K562 (cell line): ENCODE results near the gene ANGEL2. TPM values are rescaled to one million over a fixed set of nuclear protein-coding genes. Genes with fewer than 3 reads are reported as not detected.

Source experiments
- ATAC-seq: fragments of 200-7000 bp; cut with Tn5 transposase; 3 replicates; pipeline ENCODE4 v1.9.1; 2020; ENCODE audit warnings: moderate library complexity
- BruUV-seq: library from RNA; stranded (reverse); fragments of 400-500 nt; replicated peaks from 2 replicates; lab custom pipeline; 2021; lab: Mats Ljungman, UMichigan
- CTCF ChIA-PET: fragments of 300-600 bp; formaldehyde crosslinking; extraction: SDS; loops from one replicate; lab custom pipeline; 2021; ENCODE audit warnings: low intra/inter-chr PET ratio; lab: Yijun Ruan, JAX
- POLR2A ChIA-PET: fragments of 300-600, 350-650 bp; sonication (Branson Sonifier 250); formaldehyde crosslinking; extraction: SDS; loops from one replicate; lab custom pipeline; 2021; ENCODE audit warnings: antibody characterized with exemption, inconsistent platforms; lab: Yijun Ruan, JAX
- DNase-seq, 4 experiments: peaks; one replicate each; pipeline versions ENCODE4 v3.0.0 to v3.0.0-alpha.2; 2011 to 2018; ENCODE audit warnings: low spot score in 3 of 4, mixed read lengths in 3 of 4; ENCODE audit errors: extremely low read depth in 1 of 4
- FAIRE-seq: peaks from 2 replicates; lab custom pipeline; 2011; peaks lifted over from hg19 to GRCh38; lab: Jason Lieb, UNC
- H2AFZ ChIP-seq: 2 replicates; pipeline ENCODE4 v1.6.0; 2011; ENCODE audit warnings: low read depth, low read length, control low read depth, inconsistent platforms
- H3K27ac ChIP-seq: fragments of 200-600 bp; 3 replicates; pipeline ENCODE4 v1.8.0; 2011; ENCODE audit warnings: low read depth, mild to moderate bottlenecking, control low read depth, inconsistent platforms, low read length, moderate library complexity, mixed read lengths; ENCODE audit errors: extremely low read depth
- H3K27me3 ChIP-seq, 2 experiments: fragments of 300-600 bp in 1 of 2; 2 replicates in 1 of 2; 3 replicates in 1 of 2; pipeline versions ENCODE4 v1.6.0 to v1.8.0; 2011; ENCODE audit warnings: inconsistent platforms in 2 of 2, low read length in 2 of 2, mild to moderate bottlenecking in 1 of 2, mixed read lengths in 1 of 2, moderate library complexity in 1 of 2; ENCODE audit not compliant: control insufficient read depth in 2 of 2, insufficient read depth in 2 of 2
- H3K36me3 ChIP-seq: fragments of 300-600 bp; 3 replicates; pipeline ENCODE4 v1.8.0; 2011; ENCODE audit warnings: mild to moderate bottlenecking, low read length, inconsistent platforms; ENCODE audit not compliant: control insufficient read depth, insufficient read depth
- H3K4me1 ChIP-seq, 2 experiments: fragments of 200-600 bp in 1 of 2; replicated peaks in 1 of 2; 2 replicates in 1 of 2; 3 replicates in 1 of 2; pipeline versions ENCODE4 v1.5.1 to v1.8.0; 2011; ENCODE audit warnings: inconsistent platforms in 2 of 2, low read length in 2 of 2, mild to moderate bottlenecking in 1 of 2, mixed read lengths in 1 of 2, moderate library complexity in 1 of 2; ENCODE audit not compliant: control insufficient read depth in 2 of 2, insufficient read depth in 2 of 2
- H3K4me2 ChIP-seq: 2 replicates; pipeline ENCODE4 v1.6.1; 2011; ENCODE audit warnings: low read length, control low read depth, inconsistent platforms, mixed read lengths; ENCODE audit not compliant: insufficient read depth
- H3K4me3 ChIP-seq: fragments of 200-600 bp; sonication (generic), shearing (Covaris generic); 2 replicates; pipeline ENCODE4 v1.5.1; 2016; ENCODE audit warnings: control low read depth, inconsistent platforms
- H3K79me2 ChIP-seq: fragments of 200-600 bp; 3 replicates; pipeline ENCODE4 v1.8.0; 2011; ENCODE audit warnings: low read length, inconsistent platforms; ENCODE audit not compliant: control insufficient read depth, insufficient read depth
- H3K9ac ChIP-seq, 2 experiments: 2 replicates each; pipeline versions ENCODE4 v1.6.0 to v1.6.1; 2011; ENCODE audit warnings: low read depth in 2 of 2, low read length in 2 of 2, control low read depth in 1 of 2, inconsistent platforms in 1 of 2, mild to moderate bottlenecking in 1 of 2, mixed read lengths in 1 of 2; ENCODE audit not compliant: insufficient read depth in 1 of 2
- H3K9me1 ChIP-seq: one replicate; pipeline ENCODE4 v1.6.0; 2011; ENCODE audit warnings: inconsistent platforms, mild to moderate bottlenecking, low read length, moderate library complexity; ENCODE audit not compliant: control insufficient read depth, insufficient read depth
- H3K9me3 ChIP-seq: replicated peaks from 2 replicates; pipeline ENCODE4 v1.5.1; 2011; ENCODE audit warnings: low read depth, low read length, inconsistent platforms; ENCODE audit not compliant: control insufficient read depth, insufficient read depth
- H4K20me1 ChIP-seq: replicated peaks from 2 replicates; pipeline ENCODE4 v1.6.1; 2011; ENCODE audit warnings: low read length, inconsistent platforms, mixed read lengths; ENCODE audit not compliant: control insufficient read depth, insufficient read depth
- ATF3 ChIP-seq, 2 experiments: fragments of 450-650 bp in 1 of 2; sonication (generic) in 1 of 2; formaldehyde crosslinking in 1 of 2; IDR thresholded peaks in 1 of 2; conservative IDR thresholded peaks in 1 of 2; 2 replicates each; pipeline versions ENCODE4 v1.6.1 to v1.8.1; 2016 to 2023; ENCODE audit warnings: mild to moderate bottlenecking in 2 of 2, moderate library complexity in 2 of 2, inconsistent platforms in 1 of 2, missing genetic modification reagents in 1 of 2
- CBFA2T2 ChIP-seq: fragments of 450-650 bp; conservative IDR thresholded peaks from 2 replicates; pipeline ENCODE4 v1.6.1; 2017; ENCODE audit warnings: mild to moderate bottlenecking
- CBX3 ChIP-seq, 2 experiments: IDR thresholded peaks; 1 replicate in 1 of 2; 2 replicates in 1 of 2; pipeline ENCODE4 v1.6.1; 2012; ENCODE audit warnings: inconsistent platforms in 2 of 2, low read length in 2 of 2, borderline replicate concordance in 1 of 2, control low read depth in 1 of 2
- EP400 ChIP-seq: fragments of 450-650 bp; IDR thresholded peaks from 2 replicates; pipeline ENCODE4 v1.6.1; 2017; ENCODE audit warnings: antibody characterized with exemption, mild to moderate bottlenecking, moderate library complexity
- KDM4B ChIP-seq, 2 experiments: fragments of 450-650 bp in 1 of 2; sonication (generic) in 1 of 2; IDR thresholded peaks; 2 replicates each; pipeline ENCODE4 v1.6.1; 2016 to 2017; ENCODE audit warnings: borderline replicate concordance in 2 of 2, antibody characterized with exemption in 1 of 2, low read depth in 1 of 2, mild to moderate bottlenecking in 1 of 2
- MBD2 ChIP-seq: sonication (generic); IDR thresholded peaks from 2 replicates; pipeline ENCODE4 v1.6.1; 2016; ENCODE audit warnings: low read depth, borderline replicate concordance
- MEIS2 ChIP-seq: fragments of 450-650 bp; IDR thresholded peaks from 2 replicates; pipeline ENCODE4 v1.6.1; 2014; ENCODE audit warnings: mild to moderate bottlenecking; ENCODE audit not compliant: partially characterized antibody
- POLR2A ChIP-seq: fragments of 450-650 bp; conservative IDR thresholded peaks from 2 replicates; pipeline ENCODE4 v1.6.1; 2016
- SAFB2 ChIP-seq: fragments of 200-400 bp; formaldehyde crosslinking; IDR thresholded peaks from 2 replicates; pipeline ENCODE4 v1.6.1; 2018; ENCODE audit warnings: borderline replicate concordance, low read length, low read depth, moderate library complexity; ENCODE audit not compliant: severe bottlenecking
- SRSF3 ChIP-seq: fragments of 200-400 bp; formaldehyde crosslinking; IDR thresholded peaks from 2 replicates; pipeline ENCODE4 v1.6.1; 2016; ENCODE audit warnings: mild to moderate bottlenecking, low read length, moderate library complexity; ENCODE audit not compliant: insufficient read depth
- ZNF444 ChIP-seq: fragments of 250-450 bp; sonication (Bioruptor Pico); IDR thresholded peaks from 2 replicates; pipeline ENCODE4 v1.4.0; 2020; ENCODE audit warnings: mild to moderate bottlenecking, moderate library complexity
- ZNF75A ChIP-seq: fragments of 450-650 bp; formaldehyde crosslinking; IDR thresholded peaks from 2 replicates; pipeline ENCODE4 v1.4.0; 2020; ENCODE audit warnings: mild to moderate bottlenecking
- WGBS: fragments of 100-300 bp; shearing (Covaris generic); methylation state at CpG from one replicate; pipeline ENCODE4 v1.1.6; 2016; ENCODE audit warnings: low coverage, mixed read lengths; ENCODE audit not compliant: insufficient coverage; ENCODE audit errors: missing lambda C conversion rate; 5-methylcytosine and 5-hydroxymethylcytosine counted together
- in situ Hi-C: fragments of 300-500 bp; cut with MboI; formaldehyde crosslinking; loops from 4 replicates; pipeline ENCODE4 v1.15.0; 2018; ENCODE audit warnings: inconsistent platforms, mixed read lengths
- intact Hi-C: fragments of 100-400 bp; cut with micrococcal nuclease; formaldehyde crosslinking; loops from 2 replicates; pipeline ENCODE4 v1.14.2; 2022
- polyA plus RNA-seq, 8 experiments: library from polyadenylated mRNA; depleted of rRNA in 4 of 8; stranded (reverse) in 5 of 8; unstranded in 3 of 8; fragments of >200 nt; fragmentation: Nextera tagmentation in 2 of 8; fragmentation: Illumina TruSeq in 1 of 8; extraction: Ambion mirVana in 2 of 8; extraction: Trizol in 1 of 8; gene quantifications; 2 replicates each; pipeline versions ENCODE4 v1.2.1 to v1.2.3, GENCODE V29; 2011 to 2014; ENCODE audit warnings: inconsistent platforms in 1 of 8, missing spikeins in 1 of 8
- total RNA-seq, 7 experiments: library from RNA; depleted of rRNA in 6 of 7; stranded (reverse); fragments of >200 nt in 6 of 7; fragmentation: Illumina TruSeq in 2 of 7; extraction: Trizol in 2 of 7; gene quantifications; 2 replicates each; pipeline versions ENCODE4 v1.2.1 to v1.2.3, GENCODE V29; 2011 to 2021; ENCODE audit warnings: low replicate concordance in 1 of 7
- TF ChIP-seq, protein P1 (sequence below): sonication (generic); formaldehyde crosslinking; IDR thresholded peaks from 2 replicates; pipeline ENCODE4 v1.8.0; 2022; ENCODE audit warnings: mild to moderate bottlenecking, low read depth, missing genetic modification reagents

The ANGEL2 gene
- total and polyA plus RNA-seq, 9 of the 15 experiments (the other 6 are each of a cell fraction or from before 2014, with no cell fraction given), result 6.8 to 34.6 (median 26.2) TPM

GRCh38 chr1:212974711-212975110, 41.0 kb downstream of the ANGEL2 start (continued):
- no peak for TF ChIP-seq KDM4B (IDR thresholded peaks at IDR 0.05; ENCODE audit: borderline replicate concordance in 2 of 2, low read depth in 1 of 2)

GRCh38 chr1:212973899-212974298, 41.8 kb downstream of the ANGEL2 start:
- Histone ChIP-seq H3K9ac (no peak overlapping the region), H2AFZ (no peak overlapping the region), H3K9me1 (no peaks in the 10 kb centered on the region), H4K20me1 (peaks cover 3% of the 10 kb centered on the region; the same call in 1 of the 2 replicates)
- BruUV-seq, result no TSS peak
- TF ChIP-seq ATF3 (IDR thresholded peaks at IDR 0.05) (no peak), ATF3 (CRISPR knock-in tag; conservative IDR thresholded peaks at IDR 0.05) (no peak), CBFA2T2 (no peak), ZNF444 (CRISPR knock-in tag) (no peak), CBX3 (IDR thresholded peaks at IDR 0.05; ENCODE audit: borderline replicate concordance in 1 of 2, low read length in 2 of 2) (no peak), EP400 (no peak), SAFB2 (no peak), POLR2A (no peak), MEIS2 (no peak), MBD2 (no peak), ZNF75A (CRISPR knock-in tag) (no peak), SRSF3 (no peak)
- TF ChIP-seq, protein P1, sequence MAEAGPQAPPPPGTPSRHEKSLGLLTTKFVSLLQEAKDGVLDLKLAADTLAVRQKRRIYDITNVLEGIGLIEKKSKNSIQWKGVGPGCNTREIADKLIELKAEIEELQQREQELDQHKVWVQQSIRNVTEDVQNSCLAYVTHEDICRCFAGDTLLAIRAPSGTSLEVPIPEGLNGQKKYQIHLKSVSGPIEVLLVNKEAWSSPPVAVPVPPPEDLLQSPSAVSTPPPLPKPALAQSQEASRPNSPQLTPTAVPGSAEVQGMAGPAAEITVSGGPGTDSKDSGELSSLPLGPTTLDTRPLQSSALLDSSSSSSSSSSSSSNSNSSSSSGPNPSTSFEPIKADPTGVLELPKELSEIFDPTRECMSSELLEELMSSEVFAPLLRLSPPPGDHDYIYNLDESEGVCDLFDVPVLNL (CRISPR knock-in tag), result no peak
- TF ChIP-seq, all 486 proteins: peak for 0
- no peak overlapping the region for H3K4me3 ChIP-seq
- no peaks in the 10 kb centered on the region for H3K79me2 ChIP-seq
- H3K27me3 ChIP-seq, result peaks cover 56 to 91% of the 10 kb centered on the region in 2 experiments
- CTCF ChIA-PET, result no interaction called here
- H3K4me1 ChIP-seq, result no peaks in the 10 kb centered on the region
- H3K9me3 ChIP-seq, result 0 out of 2 replicates have a peak, but pooled peaks cover 2% of the 10 kb centered on the region
- H3K27ac ChIP-seq, result no peak overlapping the region
- no peaks in the 10 kb centered on the region for H3K36me3 ChIP-seq
- 5% methylated on average over 8 of the region's 8 CpGs for WGBS
- ATAC-seq, result no peak
- no peak for DNase-seq
- in situ Hi-C loops, result no loop called here
- no peak overlapping the region for H3K4me2 ChIP-seq
- POLR2A ChIA-PET, result no interaction called here
- FAIRE-seq, result no peak
- intact Hi-C loops, result no loop called here
